AG08396 (cell line): ENCODE data around the gene SCUBE2.
"Not testable (repeated sequence)": the region's sequence is repeated elsewhere in the genome, so short reads cannot be mapped to it uniquely, and the experiment has no call there.

Experiments
- DNase-seq: peaks from one replicate; pipeline ENCODE4 v3.0.0; 2012; ENCODE audit warnings: low spot score, mixed read lengths

Gene SCUBE2

DNA sequence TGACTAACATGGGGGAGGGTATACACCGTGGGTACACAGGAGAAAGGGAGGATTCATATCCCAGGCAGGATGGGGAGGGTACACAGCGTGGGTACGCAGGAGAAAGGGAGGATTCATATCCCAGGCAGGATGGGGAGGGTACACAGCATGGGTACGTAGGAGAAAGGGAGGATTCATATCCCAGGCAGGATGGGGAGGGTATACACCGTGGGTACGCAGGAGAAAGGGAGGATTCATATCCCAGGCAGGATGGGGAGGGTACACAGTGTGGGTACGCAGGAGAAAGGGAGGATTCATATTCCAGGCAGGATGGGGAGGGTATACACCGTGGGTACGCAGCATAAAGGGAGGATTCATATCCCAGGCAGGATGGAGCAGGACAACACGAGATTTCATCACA is 51.0 kb downstream of the SCUBE2 start:
- no peak for DNase-seq

DNA sequence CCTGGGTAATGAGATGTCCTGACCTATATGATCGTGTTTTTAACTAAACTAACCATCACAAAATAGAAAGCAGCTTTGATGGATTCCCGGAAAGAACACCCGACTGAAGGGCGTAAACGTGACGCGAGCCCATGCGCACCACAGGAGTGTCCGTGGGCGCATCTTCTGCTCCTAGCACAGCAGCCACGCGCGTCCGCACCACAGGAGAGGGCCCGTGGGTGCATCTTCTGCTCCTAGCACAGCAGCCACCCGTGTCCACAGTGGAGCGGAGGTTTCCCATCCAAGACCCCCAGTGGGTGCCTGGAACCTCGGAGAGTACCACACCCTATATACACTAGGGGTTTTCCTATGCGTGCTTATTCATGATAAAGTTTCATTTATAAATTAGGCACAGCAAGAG is 51.5 kb downstream of the SCUBE2 start:
- DNase-seq = no peak

- DNase-seq = no peak
These were observed 52.2 kb downstream of the SCUBE2 start for GRCh38 chr11:9039198-9039597.

DNA sequence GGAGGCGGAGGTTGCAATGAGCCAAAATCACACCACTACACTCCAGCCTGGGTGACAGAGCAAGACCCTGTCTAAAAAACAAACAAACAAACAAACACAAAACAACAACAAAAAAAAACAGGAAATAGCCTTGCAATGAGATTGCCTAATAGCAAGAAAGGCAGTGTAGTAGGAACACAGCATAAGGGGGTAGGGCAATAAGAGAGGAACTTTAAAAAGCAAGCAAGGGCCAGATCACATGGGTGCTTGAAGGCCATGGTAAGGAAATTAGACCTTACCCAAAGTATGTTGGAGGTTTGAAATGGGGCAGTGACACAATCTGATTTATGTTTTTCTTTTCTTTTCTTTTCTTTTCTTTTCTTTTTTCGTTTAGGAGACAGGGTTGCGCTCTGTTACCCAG is 52.9 kb downstream of the SCUBE2 start:
- DNase-seq = no peak

DNA sequence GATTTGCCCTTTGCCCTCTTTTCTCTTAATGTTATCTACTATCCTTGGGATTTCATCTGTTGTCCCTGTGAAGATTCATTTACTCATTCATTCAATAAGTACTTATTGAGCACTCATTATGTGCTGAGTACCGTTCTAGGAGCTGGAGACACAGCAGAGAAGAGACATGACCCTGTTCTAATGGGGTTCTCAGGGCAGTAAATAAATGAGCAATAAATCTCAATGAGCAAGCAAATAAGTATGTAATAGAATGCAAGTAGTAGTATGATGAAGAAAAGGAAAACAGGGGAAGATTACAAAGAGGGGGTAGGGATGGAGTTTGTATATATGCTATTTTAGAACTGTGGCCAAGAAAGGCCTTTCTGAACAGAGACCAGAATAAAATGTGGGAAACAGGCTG is 53.4 kb downstream of the SCUBE2 start:
- DNase-seq = no peak

DNA sequence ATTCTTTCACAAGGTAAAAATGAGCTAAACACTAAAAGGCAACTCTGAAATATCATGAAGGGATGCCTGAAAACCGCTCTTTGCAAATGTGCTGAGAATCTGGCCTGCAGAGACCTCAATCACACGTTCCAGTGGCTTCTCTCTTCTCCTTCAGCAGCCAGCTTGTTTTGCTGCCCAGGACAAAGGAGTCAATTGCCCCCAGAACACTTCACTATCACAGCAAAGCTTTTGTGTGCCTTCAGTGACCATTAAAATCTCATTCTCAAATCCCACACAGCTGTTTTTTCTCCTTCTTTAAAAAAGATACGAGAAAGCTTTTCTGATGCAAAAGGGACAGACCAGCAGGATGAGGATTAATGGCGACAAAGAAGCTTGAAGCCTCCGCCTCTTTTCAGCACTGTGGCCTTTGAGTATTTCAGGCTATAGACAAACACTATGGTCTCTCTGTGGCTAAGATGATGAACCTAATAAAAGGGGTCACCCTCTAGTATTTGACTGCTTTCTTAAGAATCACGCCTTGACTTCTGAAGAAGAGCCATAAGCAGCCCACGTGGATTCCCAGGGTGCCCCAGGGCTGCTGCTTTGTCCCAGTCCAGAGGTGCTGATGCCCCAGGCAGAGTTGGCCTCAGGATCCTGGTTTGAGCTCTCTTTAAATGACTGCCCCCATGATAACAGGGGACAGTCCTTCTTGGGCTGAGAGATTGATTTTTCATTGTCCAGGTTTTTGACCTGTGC is 54.2 kb downstream of the SCUBE2 start:
- DNase-seq = no peak

DNA sequence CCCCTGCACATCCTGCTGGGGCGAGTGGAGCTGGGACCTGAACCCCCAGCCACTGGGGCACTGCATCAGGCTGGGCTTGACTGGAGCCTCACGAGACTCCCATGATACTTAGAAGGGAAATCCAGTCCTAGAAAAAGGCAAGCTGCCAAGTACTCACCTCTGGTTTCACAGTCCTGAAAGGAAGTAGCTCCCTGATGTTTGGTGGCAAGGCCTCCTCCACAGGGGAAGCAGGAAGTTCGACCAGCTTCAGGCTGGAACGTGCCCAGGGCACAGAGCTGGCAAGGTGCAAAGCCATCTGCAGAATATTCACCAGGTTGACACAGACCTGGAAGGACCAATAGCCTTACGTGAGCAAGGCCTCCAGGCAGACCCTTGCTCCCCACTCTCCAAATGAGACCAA is 60.8 kb downstream of the SCUBE2 start:
- DNase-seq = no peak

- no peak for DNase-seq
These were observed 62.0 kb downstream of the SCUBE2 start for GRCh38 chr11:9029422-9029821.

- no peak for DNase-seq
These were observed 62.8 kb downstream of the SCUBE2 start for GRCh38 chr11:9028581-9028980.

- DNase-seq = no peak
These were observed 66.1 kb downstream of the SCUBE2 start for GRCh38 chr11:9025101-9025850.

DNA sequence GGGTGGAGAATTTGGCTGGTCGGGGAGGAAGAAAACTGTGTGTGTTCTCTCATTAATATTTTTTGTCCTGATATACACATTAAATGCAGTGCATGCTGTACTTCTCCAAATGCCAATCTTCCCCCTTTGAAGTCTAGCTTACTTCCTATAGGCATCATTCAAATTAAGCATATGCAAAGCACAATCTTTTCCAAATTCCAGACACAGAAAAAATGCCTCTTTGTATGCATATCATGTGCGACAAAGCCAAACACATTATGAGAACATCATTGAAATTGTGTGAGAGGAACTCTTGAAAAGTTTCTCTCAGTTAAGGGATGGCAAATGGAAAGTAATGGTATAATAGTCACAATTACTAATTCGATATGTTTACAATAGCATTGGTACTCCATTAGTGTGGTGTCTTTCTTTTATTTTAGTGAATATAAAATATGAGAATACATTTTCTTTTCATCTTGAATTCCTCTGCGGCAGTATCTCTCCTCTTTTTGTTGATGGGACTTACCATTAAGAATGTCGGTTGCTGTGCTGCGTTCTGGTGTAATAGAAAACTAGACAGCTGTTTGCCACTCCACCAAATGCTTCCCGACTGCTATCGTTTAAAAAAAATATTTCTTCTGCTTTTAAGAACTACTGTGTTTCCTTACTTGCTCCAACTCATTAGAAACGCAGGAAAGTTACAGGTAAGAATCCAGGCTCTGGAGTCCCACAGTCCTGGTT is 68.3 kb downstream of the SCUBE2 start:
- no peak for DNase-seq

GRCh38 chr11:9020916-9021315 is 70.5 kb downstream of the SCUBE2 start:
- DNase-seq = no peak

GRCh38 chr11:9019861-9020260 is 71.5 kb downstream of the SCUBE2 start:
- DNase-seq = no peak

GRCh38 chr11:9017773-9018172 is 73.6 kb downstream of the SCUBE2 start:
- peak; percentile 60 for DNase-seq

DNA sequence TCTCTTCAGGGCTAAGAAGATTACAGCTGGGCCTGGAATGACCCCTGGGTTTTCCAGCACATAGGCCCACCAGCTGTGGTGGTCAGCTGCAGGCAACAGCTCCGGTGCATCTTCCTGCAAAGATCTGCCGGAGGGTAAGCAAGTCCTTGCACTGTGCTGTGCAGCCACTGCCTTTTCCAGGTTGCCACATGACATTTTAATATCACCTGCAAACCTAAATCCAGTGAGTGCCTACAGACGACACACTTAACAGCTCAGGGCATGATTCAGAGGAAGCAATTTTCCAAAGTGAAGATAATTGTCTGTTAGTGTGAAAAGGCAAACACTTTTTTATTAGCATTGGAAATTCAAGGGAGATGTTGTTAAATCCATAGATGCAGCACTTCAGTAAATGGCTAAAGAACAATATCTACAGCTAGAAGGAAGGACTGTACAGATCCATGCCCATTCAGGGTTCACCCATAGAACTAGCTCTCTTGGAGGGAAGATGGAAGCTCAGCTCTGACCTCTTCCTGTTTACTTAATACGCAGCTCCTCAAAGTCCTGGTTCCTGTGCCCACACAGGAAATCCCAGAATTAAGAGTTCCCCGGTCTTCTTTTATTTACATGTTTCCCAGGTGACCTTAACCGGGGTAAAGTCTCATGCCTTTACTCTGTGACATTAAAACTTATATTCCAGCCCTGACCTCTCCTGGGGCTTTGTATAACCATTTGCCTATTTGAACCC is 74.3 kb downstream of the SCUBE2 start:
- DNase-seq = no peak

GRCh38 chr11:9015677-9016076 is 75.7 kb downstream of the SCUBE2 start:
- peak; percentile 84 for DNase-seq

- no peak for DNase-seq
These were observed 76.6 kb downstream of the SCUBE2 start for GRCh38 chr11:9014826-9015225.

- DNase-seq = no peak
These were observed 78.0 kb downstream of the SCUBE2 start for GRCh38 chr11:9013373-9013772.

GRCh38 chr11:9009538-9009937 is 81.9 kb downstream of the SCUBE2 start:
- DNase-seq = not testable (repeated sequence)

- DNase-seq = no peak
These were observed 82.7 kb downstream of the SCUBE2 start for GRCh38 chr11:9008661-9009060.

DNA sequence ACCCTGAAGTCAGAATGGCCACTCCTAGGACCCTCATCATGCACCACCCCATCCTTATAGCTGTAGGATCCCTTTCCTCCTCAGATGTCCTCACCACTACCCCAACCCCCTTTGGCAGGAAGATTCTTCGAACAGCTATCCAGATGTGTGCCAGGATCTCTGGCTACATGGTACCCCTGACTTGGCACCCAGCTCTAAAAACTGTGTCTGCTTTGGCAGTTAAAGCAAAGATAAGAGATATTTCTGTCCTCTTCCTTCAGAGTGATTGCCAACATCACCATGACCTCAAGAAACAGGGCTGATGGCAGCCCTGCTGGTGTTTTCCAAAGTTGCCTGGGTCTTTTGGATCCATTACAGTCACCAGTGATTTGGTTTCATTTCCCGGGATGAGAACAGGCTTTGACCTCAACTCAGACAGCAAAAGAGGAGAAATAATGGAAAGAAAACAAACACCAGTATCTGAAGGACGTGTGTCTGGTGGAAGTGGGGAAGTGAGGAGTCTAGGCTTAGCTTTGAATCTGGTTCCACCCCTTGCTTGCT is 83.3 kb downstream of the SCUBE2 start:
- DNase-seq = no peak

- DNase-seq = no peak
These were observed 86.3 kb downstream of the SCUBE2 start for GRCh38 chr11:9005087-9005486.
